HepG2 (cell line): ENCODE data around the gene E2F1. TPM values are rescaled to one million over a fixed set of nuclear protein-coding genes. Genes with fewer than 3 reads are reported as not detected.
A peak's percentile ranks its signal among the peaks of the same experiment; 100 is the strongest.

Source experiments
- CAMTA2 ChIP-seq: sonication (generic); formaldehyde crosslinking; IDR thresholded peaks from 2 replicates; pipeline ENCODE4 v1.4.0; 2020; ENCODE audit warnings: mild to moderate bottlenecking, missing genetic modification reagents, borderline replicate concordance
- CHCHD3 ChIP-seq: sonication (generic); formaldehyde crosslinking; IDR thresholded peaks from 2 replicates; pipeline ENCODE4 v1.8.0; 2022; ENCODE audit warnings: mild to moderate bottlenecking, missing genetic modification reagents, moderate library complexity
- IKZF1 ChIP-seq: fragments of 450-650 bp; IDR thresholded peaks from 2 replicates; pipeline ENCODE4 v1.7.1; 2016
- POLR2AphosphoS5 ChIP-seq: IDR thresholded peaks from 2 replicates; pipeline ENCODE4 v1.6.1; 2012; ENCODE audit warnings: low read depth, low read length
- RARA ChIP-seq: IDR thresholded peaks from 2 replicates; pipeline ENCODE4 v1.6.1; 2016; ENCODE audit warnings: missing genetic modification reagents, missing compliant biosample characterization
- RBM22 ChIP-seq: fragments of 200-400 bp; formaldehyde crosslinking; optimal IDR thresholded peaks from 2 replicates; pipeline ENCODE3; 2017; ENCODE audit warnings: mild to moderate bottlenecking, low read length, moderate library complexity
- SAFB2 ChIP-seq: sonication (generic); formaldehyde crosslinking; IDR thresholded peaks from 2 replicates; pipeline ENCODE4 v1.5.1; 2020; ENCODE audit warnings: missing genetic modification reagents, low read depth, mild to moderate bottlenecking, borderline replicate concordance
- SKI ChIP-seq: fragments of 450-650 bp; IDR thresholded peaks from one replicate; pipeline ENCODE4 v1.6.1; 2018; ENCODE audit warnings: mild to moderate bottlenecking; ENCODE audit not compliant: partially characterized antibody
- SMARCC2 ChIP-seq: fragments of 450-650 bp; IDR thresholded peaks from 2 replicates; pipeline ENCODE4 v1.6.1; 2017; ENCODE audit warnings: antibody characterized with exemption, mild to moderate bottlenecking
- ZBTB8A ChIP-seq: sonication (generic); formaldehyde crosslinking; IDR thresholded peaks from 2 replicates; pipeline ENCODE4 v1.4.0; 2020; ENCODE audit warnings: mild to moderate bottlenecking, low read depth, missing genetic modification reagents, borderline replicate concordance
- ZC3H4 ChIP-seq: sonication (generic); formaldehyde crosslinking; IDR thresholded peaks from 2 replicates; pipeline ENCODE4 v1.4.0; 2020; ENCODE audit warnings: missing genetic modification reagents, borderline replicate concordance
- ZNF678 ChIP-seq: sonication (generic); formaldehyde crosslinking; IDR thresholded peaks from 2 replicates; pipeline ENCODE4 v1.4.0; 2020; ENCODE audit warnings: mild to moderate bottlenecking, missing genetic modification reagents
- ZNF747 ChIP-seq: sonication (generic); formaldehyde crosslinking; IDR thresholded peaks from 2 replicates; pipeline ENCODE4 v1.8.1; 2023; ENCODE audit warnings: missing genetic modification reagents, mild to moderate bottlenecking, borderline replicate concordance
- ZNF768 ChIP-seq: sonication (generic); formaldehyde crosslinking; IDR thresholded peaks from 2 replicates; pipeline ENCODE4 v1.4.0; 2020; ENCODE audit warnings: missing genetic modification reagents
- polyA plus RNA-seq, 8 experiments: library from polyadenylated mRNA; depleted of rRNA in 3 of 8; stranded (reverse) in 7 of 8; unstranded in 1 of 8; fragments of >200 nt; fragmentation: Illumina TruSeq in 4 of 8; extraction: Trizol in 4 of 8; gene quantifications; 2 replicates each; pipeline versions ENCODE4 v1.2.1 to v1.2.3, GENCODE V29; 2011 to 2016; ENCODE audit warnings: low read depth in 4 of 8, missing spikeins in 1 of 8, mixed read lengths in 1 of 8; ENCODE audit not compliant: insufficient read depth in 1 of 8
- total RNA-seq, 5 experiments: library from RNA; depleted of rRNA; stranded (reverse); fragments of >200 nt; fragmentation: Illumina TruSeq; extraction: Trizol; gene quantifications; 2 replicates each; pipeline ENCODE4 v1.2.3, GENCODE V29; 2016; ENCODE audit warnings: low read depth in 1 of 5
- TF ChIP-seq, protein P1 (sequence below): sonication (generic); formaldehyde crosslinking; IDR thresholded peaks from 2 replicates; pipeline ENCODE4 v1.4.0; 2020; ENCODE audit warnings: missing genetic modification reagents, borderline replicate concordance
- TF ChIP-seq, protein P2 (sequence below): sonication (generic); formaldehyde crosslinking; IDR thresholded peaks from 2 replicates; pipeline ENCODE4 v1.4.0; 2020; ENCODE audit warnings: missing genetic modification reagents, borderline replicate concordance
- TF ChIP-seq, protein P3 (sequence below): sonication (generic); IDR thresholded peaks from 2 replicates; pipeline ENCODE4 v1.6.1; 2016; ENCODE audit warnings: low read depth, borderline replicate concordance
- TF ChIP-seq, protein P4 (sequence below): sonication (generic); formaldehyde crosslinking; IDR thresholded peaks from 2 replicates; pipeline ENCODE4 v1.8.0; 2022; ENCODE audit warnings: mild to moderate bottlenecking, missing genetic modification reagents, moderate library complexity

Gene E2F1
- total and polyA plus RNA-seq, 2 of the 13 experiments (the other 11 are each of a cell fraction or from before 2014, with no cell fraction given), result 25.5 to 39.4 TPM

DNA sequence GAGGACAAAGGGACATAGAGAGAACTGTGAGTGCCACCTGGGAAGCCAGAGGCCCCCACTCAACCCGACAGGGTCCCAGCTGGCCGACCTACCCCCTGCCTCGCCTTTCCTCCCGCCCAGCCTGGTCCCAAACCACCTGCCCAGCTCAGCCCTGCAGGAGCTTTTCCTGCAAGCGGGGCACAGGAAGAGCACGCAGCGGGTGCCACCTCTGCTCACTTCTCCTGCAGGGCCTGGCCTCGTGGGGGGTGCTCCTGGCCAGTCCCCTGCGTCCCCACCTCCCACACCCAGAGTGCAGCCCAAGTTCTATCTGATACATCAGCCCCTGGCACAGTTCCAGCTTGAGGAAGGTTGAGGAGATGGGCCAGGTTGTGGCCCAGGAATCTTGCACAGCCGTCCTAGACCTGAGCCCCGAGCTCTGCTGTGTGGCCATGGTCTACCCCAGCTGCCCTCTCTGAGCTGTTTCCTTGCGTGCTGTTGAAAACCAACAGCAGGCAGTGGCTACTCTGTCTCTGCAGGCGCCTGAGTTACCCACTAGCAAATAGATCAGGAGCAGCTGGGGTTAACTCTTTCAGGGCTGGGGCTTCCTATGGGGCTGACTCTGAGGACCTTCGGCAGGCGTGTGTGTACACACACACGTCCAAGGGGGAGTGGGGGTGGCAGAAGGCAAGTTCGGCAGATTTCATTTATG is 13.6 kb downstream of the E2F1 start (continued):
- TF ChIP-seq, protein P1, sequence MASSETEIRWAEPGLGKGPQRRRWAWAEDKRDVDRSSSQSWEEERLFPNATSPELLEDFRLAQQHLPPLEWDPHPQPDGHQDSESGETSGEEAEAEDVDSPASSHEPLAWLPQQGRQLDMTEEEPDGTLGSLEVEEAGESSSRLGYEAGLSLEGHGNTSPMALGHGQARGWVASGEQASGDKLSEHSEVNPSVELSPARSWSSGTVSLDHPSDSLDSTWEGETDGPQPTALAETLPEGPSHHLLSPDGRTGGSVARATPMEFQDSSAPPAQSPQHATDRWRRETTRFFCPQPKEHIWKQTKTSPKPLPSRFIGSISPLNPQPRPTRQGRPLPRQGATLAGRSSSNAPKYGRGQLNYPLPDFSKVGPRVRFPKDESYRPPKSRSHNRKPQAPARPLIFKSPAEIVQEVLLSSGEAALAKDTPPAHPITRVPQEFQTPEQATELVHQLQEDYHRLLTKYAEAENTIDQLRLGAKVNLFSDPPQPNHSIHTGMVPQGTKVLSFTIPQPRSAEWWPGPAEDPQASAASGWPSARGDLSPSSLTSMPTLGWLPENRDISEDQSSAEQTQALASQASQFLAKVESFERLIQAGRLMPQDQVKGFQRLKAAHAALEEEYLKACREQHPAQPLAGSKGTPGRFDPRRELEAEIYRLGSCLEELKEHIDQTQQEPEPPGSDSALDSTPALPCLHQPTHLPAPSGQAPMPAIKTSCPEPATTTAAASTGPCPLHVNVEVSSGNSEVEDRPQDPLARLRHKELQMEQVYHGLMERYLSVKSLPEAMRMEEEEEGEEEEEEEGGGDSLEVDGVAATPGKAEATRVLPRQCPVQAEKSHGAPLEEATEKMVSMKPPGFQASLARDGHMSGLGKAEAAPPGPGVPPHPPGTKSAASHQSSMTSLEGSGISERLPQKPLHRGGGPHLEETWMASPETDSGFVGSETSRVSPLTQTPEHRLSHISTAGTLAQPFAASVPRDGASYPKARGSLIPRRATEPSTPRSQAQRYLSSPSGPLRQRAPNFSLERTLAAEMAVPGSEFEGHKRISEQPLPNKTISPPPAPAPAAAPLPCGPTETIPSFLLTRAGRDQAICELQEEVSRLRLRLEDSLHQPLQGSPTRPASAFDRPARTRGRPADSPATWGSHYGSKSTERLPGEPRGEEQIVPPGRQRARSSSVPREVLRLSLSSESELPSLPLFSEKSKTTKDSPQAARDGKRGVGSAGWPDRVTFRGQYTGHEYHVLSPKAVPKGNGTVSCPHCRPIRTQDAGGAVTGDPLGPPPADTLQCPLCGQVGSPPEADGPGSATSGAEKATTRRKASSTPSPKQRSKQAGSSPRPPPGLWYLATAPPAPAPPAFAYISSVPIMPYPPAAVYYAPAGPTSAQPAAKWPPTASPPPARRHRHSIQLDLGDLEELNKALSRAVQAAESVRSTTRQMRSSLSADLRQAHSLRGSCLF (CRISPR knock-in tag), result no peak
- TF ChIP-seq CHCHD3 (CRISPR knock-in tag) (no peak), ZNF678 (CRISPR knock-in tag) (no peak), ZC3H4 (CRISPR knock-in tag) (no peak), CAMTA2 (CRISPR knock-in tag) (no peak; the same call in 1 of the 2 replicates), ZBTB8A (CRISPR knock-in tag) (no peak), ZNF747 (CRISPR knock-in tag) (0 out of 2 replicates have a peak, but pooled peaks have one; percentile 47), RBM22 (no peak), SMARCC2 (no peak), SAFB2 (CRISPR knock-in tag) (0 out of 2 replicates have a peak, but pooled peaks have one; percentile 2), SKI (no peak), RARA (CRISPR knock-in tag) (no peak), IKZF1 (no peak), ZNF768 (peak; percentile 99), POLR2AphosphoS5 (peak; percentile 32; the same call in 1 of the 2 replicates)
- TF ChIP-seq, protein P2, sequence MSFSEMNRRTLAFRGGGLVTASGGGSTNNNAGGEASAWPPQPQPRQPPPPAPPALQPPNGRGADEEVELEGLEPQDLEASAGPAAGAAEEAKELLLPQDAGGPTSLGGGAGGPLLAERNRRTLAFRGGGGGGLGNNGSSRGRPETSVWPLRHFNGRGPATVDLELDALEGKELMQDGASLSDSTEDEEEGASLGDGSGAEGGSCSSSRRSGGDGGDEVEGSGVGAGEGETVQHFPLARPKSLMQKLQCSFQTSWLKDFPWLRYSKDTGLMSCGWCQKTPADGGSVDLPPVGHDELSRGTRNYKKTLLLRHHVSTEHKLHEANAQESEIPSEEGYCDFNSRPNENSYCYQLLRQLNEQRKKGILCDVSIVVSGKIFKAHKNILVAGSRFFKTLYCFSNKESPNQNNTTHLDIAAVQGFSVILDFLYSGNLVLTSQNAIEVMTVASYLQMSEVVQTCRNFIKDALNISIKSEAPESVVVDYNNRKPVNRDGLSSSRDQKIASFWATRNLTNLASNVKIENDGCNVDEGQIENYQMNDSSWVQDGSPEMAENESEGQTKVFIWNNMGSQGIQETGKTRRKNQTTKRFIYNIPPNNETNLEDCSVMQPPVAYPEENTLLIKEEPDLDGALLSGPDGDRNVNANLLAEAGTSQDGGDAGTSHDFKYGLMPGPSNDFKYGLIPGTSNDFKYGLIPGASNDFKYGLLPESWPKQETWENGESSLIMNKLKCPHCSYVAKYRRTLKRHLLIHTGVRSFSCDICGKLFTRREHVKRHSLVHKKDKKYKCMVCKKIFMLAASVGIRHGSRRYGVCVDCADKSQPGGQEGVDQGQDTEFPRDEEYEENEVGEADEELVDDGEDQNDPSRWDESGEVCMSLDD (CRISPR knock-in tag), result no peak
- TF ChIP-seq, protein P3, sequence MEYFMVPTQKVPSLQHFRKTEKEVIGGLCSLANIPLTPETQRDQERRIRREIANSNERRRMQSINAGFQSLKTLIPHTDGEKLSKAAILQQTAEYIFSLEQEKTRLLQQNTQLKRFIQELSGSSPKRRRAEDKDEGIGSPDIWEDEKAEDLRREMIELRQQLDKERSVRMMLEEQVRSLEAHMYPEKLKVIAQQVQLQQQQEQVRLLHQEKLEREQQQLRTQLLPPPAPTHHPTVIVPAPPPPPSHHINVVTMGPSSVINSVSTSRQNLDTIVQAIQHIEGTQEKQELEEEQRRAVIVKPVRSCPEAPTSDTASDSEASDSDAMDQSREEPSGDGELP, result peak; percentile 78; the same call in 1 of the 2 replicates
- TF ChIP-seq, protein P4, sequence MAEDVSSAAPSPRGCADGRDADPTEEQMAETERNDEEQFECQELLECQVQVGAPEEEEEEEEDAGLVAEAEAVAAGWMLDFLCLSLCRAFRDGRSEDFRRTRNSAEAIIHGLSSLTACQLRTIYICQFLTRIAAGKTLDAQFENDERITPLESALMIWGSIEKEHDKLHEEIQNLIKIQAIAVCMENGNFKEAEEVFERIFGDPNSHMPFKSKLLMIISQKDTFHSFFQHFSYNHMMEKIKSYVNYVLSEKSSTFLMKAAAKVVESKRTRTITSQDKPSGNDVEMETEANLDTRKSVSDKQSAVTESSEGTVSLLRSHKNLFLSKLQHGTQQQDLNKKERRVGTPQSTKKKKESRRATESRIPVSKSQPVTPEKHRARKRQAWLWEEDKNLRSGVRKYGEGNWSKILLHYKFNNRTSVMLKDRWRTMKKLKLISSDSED (CRISPR knock-in tag), result no peak; the same call in 1 of the 2 replicates
